Activated CD4-positive, alpha-beta T cell treated with anti-CD3 and anti-CD28 coated beads for 48 hours (primary cell): ENCODE results near the gene SLC26A8.

Experiments
- DNase-seq: peaks from one replicate; pipeline ENCODE4 v3.0.0-alpha.2; 2020

Gene SLC26A8

GRCh38 chr6:36023996-36024795 is at the start of gene SLC26A8:
Gene SLC26A8, minus strand, starts transcription at chr6:36024641. Its CDS starts 4,934 bp downstream, at chr6:36019707.
- no peak for DNase-seq

GRCh38 chr6:36073587-36073986 is 49.1 kb upstream of the SLC26A8 start:
- DNase-seq = no peak

- DNase-seq = no peak
Measured at GRCh38 chr6:36072681-36073080, 48.2 kb upstream of the SLC26A8 start.

GRCh38 chr6:36071714-36072113 is 47.3 kb upstream of the SLC26A8 start:
- no peak for DNase-seq

- no peak for DNase-seq
Measured at GRCh38 chr6:36071281-36071680, 46.8 kb upstream of the SLC26A8 start.

GRCh38 chr6:36070252-36070651 is 45.8 kb upstream of the SLC26A8 start:
- no peak for DNase-seq

GRCh38 chr6:36069573-36069972 is 45.1 kb upstream of the SLC26A8 start:
- DNase-seq = no peak

GRCh38 chr6:36068586-36068985 is 44.1 kb upstream of the SLC26A8 start:
- no peak for DNase-seq

GRCh38 chr6:36068012-36068392 is 43.6 kb upstream of the SLC26A8 start:
- no peak for DNase-seq

GRCh38 chr6:36067374-36068011 is 43.1 kb upstream of the SLC26A8 start:
- DNase-seq = no peak

GRCh38 chr6:36066817-36067216 is 42.4 kb upstream of the SLC26A8 start:
- DNase-seq = no peak

- DNase-seq = no peak
Measured at GRCh38 chr6:36065916-36066315, 41.5 kb upstream of the SLC26A8 start.

GRCh38 chr6:36064770-36065396 is 40.4 kb upstream of the SLC26A8 start:
- DNase-seq = no peak

GRCh38 chr6:36063318-36064060 is 39.0 kb upstream of the SLC26A8 start:
- DNase-seq = no peak

- no peak for DNase-seq
Measured at GRCh38 chr6:36062247-36062646, 37.8 kb upstream of the SLC26A8 start.

GRCh38 chr6:36061236-36061635 is 36.8 kb upstream of the SLC26A8 start:
- DNase-seq = no peak

GRCh38 chr6:36056178-36056577 is 31.7 kb upstream of the SLC26A8 start:
- DNase-seq = no peak

GRCh38 chr6:36054956-36055355 is 30.5 kb upstream of the SLC26A8 start:
- DNase-seq = no peak

GRCh38 chr6:36054415-36054814 is 30.0 kb upstream of the SLC26A8 start:
- DNase-seq = no peak

GRCh38 chr6:36053878-36054277 is 29.4 kb upstream of the SLC26A8 start:
- DNase-seq = no peak

GRCh38 chr6:36052097-36052496 is 27.7 kb upstream of the SLC26A8 start:
- DNase-seq = no peak

GRCh38 chr6:36050947-36051710 is 26.7 kb upstream of the SLC26A8 start:
- DNase-seq = no peak

- no peak for DNase-seq
Measured at GRCh38 chr6:36050305-36050704, 25.9 kb upstream of the SLC26A8 start.
